GM12875 (cell line): Measurements from ENCODE around the gene CSGALNACT2.

Experiments
- H3K4me3 ChIP-seq: one replicate; pipeline ENCODE4 v1.5.1; 2011; ENCODE audit warnings: low read depth, low read length, control low read depth
- CTCF ChIP-seq: IDR thresholded peaks from 2 replicates; pipeline ENCODE4 v1.5.1; 2011; ENCODE audit warnings: low read depth, mild to moderate bottlenecking, control low read depth, inconsistent platforms, low read length, moderate library complexity, borderline replicate concordance; ENCODE audit not compliant: insufficient read depth

The CSGALNACT2 gene

GRCh38 chr10:43153901-43154300 is 15.7 kb downstream of the CSGALNACT2 start:
- TF ChIP-seq CTCF, result no peak
- H3K4me3 ChIP-seq, result no peak overlapping the region

- no peak overlapping the region for H3K4me3 ChIP-seq
- TF ChIP-seq CTCF, result no peak
These were observed 17.0 kb downstream of the CSGALNACT2 start for GRCh38 chr10:43155221-43155620.

GRCh38 chr10:43155741-43156140 is 17.5 kb downstream of the CSGALNACT2 start:
- no peak overlapping the region for H3K4me3 ChIP-seq
- TF ChIP-seq CTCF, result no peak

- no peak overlapping the region for H3K4me3 ChIP-seq
- TF ChIP-seq CTCF, result no peak
These were observed 18.5 kb downstream of the CSGALNACT2 start for GRCh38 chr10:43156590-43157341.

- H3K4me3 ChIP-seq, result no peak overlapping the region
- no peak for TF ChIP-seq CTCF
These were observed 20.4 kb downstream of the CSGALNACT2 start for GRCh38 chr10:43158636-43159035.

- H3K4me3 ChIP-seq, result no peak overlapping the region
- no peak for TF ChIP-seq CTCF
These were observed 22.0 kb downstream of the CSGALNACT2 start for GRCh38 chr10:43160046-43160920.
